Measurements from ENCODE around the gene KLRK1.

- no peak for TF ChIP-seq EP300 (IDR thresholded peaks at IDR 0.05)
- no peak for TF ChIP-seq POLR2A (IDR thresholded peaks at IDR 0.05)
- no peak for TF ChIP-seq CTCF (IDR thresholded peaks at IDR 0.05)
These were observed 3.0 kb downstream of the KLRK1 start for GRCh38 chr12:10386857-10387256.
